GM12873 (cell line): Measurements from ENCODE around the gene SPPL3.

ENCODE experiments used
- TF ChIP-seq, protein P1 (sequence below): IDR thresholded peaks from 2 replicates; pipeline ENCODE4 v1.5.1; 2012; ENCODE audit warnings: low read depth, mild to moderate bottlenecking, moderate library complexity, low read length, control low read depth; ENCODE audit not compliant: insufficient read depth; ENCODE audit errors: missing control alignments

The SPPL3 gene

DNA sequence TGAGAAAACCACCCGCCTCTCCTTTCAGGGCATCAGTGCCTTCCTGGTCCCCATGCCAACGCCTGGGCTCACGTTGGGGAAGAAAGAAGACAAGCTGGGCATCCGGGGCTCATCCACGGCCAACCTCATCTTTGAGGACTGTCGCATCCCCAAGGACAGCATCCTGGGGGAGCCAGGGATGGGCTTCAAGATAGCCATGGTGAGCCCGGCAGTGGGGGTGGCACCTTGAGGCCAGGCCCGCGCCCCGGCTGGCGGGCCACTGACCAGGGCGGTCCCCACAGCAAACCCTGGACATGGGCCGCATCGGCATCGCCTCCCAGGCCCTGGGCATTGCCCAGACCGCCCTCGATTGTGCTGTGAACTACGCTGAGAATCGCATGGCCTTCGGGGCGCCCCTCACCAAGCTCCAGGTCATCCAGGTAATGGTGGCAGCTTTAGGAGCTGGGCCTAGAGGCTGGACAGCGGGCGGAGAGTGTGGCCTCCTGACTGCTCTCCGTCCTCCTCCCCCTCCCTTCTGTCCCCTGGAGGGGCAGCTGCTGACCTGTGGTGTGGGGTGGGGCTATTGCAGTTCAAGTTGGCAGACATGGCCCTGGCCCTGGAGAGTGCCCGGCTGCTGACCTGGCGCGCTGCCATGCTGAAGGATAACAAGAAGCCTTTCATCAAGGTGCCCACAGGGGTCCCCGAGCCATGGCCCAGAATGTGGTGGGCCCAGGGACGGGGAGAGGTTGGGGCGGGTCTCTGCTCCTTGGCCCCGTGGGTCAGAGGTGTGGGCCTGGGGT, 165.7 kb downstream of the SPPL3 start:
- TF ChIP-seq, protein P1, sequence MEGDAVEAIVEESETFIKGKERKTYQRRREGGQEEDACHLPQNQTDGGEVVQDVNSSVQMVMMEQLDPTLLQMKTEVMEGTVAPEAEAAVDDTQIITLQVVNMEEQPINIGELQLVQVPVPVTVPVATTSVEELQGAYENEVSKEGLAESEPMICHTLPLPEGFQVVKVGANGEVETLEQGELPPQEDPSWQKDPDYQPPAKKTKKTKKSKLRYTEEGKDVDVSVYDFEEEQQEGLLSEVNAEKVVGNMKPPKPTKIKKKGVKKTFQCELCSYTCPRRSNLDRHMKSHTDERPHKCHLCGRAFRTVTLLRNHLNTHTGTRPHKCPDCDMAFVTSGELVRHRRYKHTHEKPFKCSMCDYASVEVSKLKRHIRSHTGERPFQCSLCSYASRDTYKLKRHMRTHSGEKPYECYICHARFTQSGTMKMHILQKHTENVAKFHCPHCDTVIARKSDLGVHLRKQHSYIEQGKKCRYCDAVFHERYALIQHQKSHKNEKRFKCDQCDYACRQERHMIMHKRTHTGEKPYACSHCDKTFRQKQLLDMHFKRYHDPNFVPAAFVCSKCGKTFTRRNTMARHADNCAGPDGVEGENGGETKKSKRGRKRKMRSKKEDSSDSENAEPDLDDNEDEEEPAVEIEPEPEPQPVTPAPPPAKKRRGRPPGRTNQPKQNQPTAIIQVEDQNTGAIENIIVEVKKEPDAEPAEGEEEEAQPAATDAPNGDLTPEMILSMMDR = no peak

DNA sequence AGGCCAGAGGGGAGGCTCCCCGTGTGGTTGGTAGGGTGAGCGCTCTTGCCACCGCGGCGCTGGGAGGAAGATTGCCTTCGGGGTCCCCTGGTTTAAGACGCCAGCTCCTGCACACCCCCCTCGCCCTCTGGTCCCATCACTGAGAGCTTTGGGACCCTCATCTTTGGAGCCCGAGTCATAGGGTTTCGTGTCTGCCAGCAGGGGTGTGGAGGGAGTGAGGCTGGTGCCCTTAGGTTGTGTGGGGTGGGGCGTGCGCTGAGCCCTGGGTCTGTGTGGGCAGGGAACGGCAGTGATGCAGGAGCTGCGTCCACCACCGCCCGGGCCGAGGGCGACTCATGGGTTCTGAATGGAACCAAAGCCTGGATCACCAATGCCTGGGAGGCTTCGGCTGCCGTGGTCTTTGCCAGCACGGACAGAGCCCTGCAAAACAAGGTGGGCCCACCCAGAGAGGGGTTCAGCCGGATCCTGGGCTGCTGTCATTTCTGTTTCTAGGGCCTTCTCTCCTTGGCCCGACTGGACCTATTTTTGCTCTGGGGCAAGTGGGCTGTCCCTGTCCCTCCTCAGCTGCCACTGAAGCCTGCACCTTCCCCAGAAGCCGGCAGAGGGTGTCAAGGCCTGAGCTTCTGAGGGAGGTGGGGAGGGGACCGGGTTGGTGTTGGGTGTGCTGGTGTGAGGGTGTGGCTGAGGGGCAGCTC, 166.5 kb downstream of the SPPL3 start:
- TF ChIP-seq, protein P1 = no peak

DNA sequence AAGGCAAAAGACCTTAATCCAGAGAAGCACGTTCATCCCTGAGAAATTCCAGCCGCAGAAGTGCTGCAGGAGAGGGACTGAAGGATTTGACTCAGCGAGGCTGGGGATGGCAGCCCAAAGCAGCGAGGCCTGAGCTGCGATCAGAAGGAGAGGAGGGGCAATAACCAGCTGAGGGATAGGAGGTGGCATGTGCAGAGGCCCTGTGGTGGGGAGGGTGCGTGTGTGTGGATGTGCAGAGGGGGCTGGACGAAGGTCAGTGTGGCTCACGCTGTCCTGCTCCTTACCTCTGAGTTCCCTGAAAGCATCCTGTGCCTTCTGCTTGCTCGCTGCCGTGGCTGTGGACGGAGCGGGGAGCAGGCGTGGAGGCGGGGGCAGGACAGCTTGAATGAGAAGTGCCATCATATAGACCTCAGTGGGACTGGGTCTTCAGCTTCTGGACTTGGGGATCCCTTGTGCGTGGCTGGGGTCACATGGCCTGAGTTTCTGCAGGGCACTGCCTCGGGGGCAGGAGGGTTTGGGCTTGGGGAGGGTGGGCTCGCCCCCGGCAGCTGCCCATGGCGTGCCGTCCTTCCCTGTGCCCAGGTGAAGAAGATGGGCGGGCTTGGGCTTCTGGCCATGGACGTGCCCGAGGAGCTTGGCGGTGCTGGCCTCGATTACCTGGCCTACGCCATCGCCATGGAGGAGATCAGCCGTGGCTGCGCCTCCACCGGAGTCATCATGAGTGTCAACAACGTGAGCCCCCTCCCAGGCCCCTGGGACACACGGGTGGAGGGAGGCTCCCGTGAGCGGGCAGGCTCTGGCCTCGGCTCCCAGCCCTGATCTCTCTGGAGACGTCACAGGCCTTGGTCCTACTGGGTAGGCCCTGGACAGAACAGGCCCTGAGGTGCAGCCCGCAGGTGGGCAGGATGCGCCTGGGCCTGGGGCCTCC, 167.5 kb downstream of the SPPL3 start:
- TF ChIP-seq, protein P1 = no peak

DNA sequence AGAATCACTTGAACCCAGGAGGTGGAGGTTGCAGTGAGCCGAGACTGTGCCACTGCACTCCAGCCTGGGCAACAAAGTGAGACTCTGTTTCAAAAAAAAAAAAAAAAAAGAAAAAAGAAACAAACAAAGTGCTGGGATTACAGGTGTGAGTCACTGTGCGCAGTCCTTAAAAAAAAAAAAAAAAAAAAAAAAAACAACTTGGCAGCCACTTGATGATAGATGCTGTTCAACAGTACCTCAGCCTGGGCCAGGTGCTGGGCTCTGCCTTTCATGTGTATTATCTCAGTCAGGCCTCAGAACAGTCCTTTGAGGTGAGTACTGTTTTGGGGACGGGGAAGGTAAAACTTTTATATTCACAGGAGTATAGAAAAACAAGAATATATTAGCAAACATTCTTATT, 169.0 kb downstream of the SPPL3 start:
- TF ChIP-seq, protein P1 = no peak

DNA sequence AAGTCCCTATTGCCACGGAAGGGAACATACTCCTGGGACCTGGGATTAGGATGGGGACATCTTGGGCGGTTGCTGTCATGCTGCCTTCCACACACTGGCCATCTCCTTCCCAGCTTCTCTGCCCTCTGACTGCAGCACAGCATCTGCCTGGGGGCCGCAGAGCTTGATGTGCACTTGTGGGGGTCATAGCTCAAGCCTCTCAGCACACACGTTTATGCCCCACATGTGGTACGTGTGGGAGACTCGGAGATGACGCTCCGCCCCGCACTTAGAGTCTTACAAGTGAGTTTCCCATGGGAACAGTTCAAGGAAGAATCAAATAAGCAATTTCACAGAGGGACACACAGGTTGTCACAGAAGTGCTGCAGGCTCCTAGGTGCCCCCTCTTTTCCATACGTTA, 169.9 kb downstream of the SPPL3 start:
- TF ChIP-seq, protein P1 = no peak

DNA sequence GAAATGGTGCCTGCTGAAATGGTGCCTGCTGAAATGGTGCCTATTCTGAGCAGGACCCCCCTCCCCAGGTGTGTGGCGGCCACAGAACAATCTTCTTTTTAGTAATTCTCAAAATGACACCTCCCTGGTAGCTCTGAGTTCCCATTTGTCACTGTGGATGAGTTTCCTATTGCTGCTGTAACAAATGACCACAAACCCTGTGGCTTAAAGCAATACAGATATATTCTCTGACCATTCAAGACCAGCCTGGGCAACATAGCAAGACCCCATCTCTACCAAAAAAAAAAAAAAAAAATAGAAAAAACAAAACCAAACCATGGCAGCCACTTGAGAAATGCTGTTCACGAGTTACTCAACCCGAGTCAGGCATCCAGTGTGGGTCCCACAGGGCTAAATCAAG, 170.6 kb downstream of the SPPL3 start:
- TF ChIP-seq, protein P1 = no peak

DNA sequence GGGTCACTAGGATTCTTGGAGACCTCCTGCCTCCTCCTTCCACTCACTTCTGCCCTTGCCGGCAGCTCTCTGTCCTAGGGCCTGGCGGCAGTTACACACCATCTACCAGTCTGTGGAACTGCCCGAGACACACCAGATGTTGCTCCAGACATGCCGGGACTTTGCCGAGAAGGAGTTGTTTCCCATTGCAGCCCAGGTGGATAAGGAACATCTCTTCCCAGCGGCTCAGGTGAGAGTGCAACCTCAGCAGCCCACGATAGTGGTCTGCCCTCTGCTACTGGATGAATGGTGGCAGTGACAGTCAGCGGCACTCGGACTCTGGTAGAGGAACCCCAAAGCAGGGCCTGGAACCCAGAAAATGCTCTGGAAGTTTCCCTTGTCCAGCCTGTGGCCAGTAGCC, 177.2 kb downstream of the SPPL3 start:
- TF ChIP-seq, protein P1 = no peak
